Measurements from ENCODE around the gene XXYLT1. TPM values are rescaled to one million over a fixed set of nuclear protein-coding genes. Genes with fewer than 3 reads are reported as not detected.

XXYLT1 gene
- total RNA-seq, 1 experiment from 2014 or later, result 10.9 TPM

GRCh38 chr3:195162033-195162669, 108.8 kb downstream of the XXYLT1 start:
- no peak overlapping the region for H3K4me2 ChIP-seq (ENCODE audit: low read length)
- TF ChIP-seq ZBTB33 (IDR thresholded peaks at IDR 0.05; ENCODE audit: extremely low read depth, insufficient replicate concordance, low read length) (no peak), ZNF274 (IDR thresholded peaks at IDR 0.05; ENCODE audit: low read depth, low read length) (no peak), YY1 (IDR thresholded peaks at IDR 0.05; ENCODE audit: extremely low read depth, insufficient replicate concordance, low read depth, low read length) (no peak), EGR1 (IDR thresholded peaks at IDR 0.05; ENCODE audit: low read depth) (no peak), ELF1 (IDR thresholded peaks at IDR 0.05; ENCODE audit: borderline replicate concordance, low read depth) (no peak), ZFX (IDR thresholded peaks at IDR 0.05) (no peak), REST (IDR thresholded peaks at IDR 0.05; ENCODE audit: low read depth) (no peak), TCF7L2 (IDR thresholded peaks at IDR 0.05; ENCODE audit: borderline replicate concordance, extremely low read depth, insufficient read depth, insufficient read length) (no peak), SIN3A (IDR thresholded peaks at IDR 0.05; ENCODE audit: low read depth) (no peak), RAD21 (IDR thresholded peaks at IDR 0.05; ENCODE audit: low read depth) (no peak), FOSL1 (IDR thresholded peaks at IDR 0.05; ENCODE audit: low read depth) (no peak), SP1 (IDR thresholded peaks at IDR 0.05; ENCODE audit: low read depth) (no peak), SRF (IDR thresholded peaks at IDR 0.05; ENCODE audit: low read depth) (no peak), JUND (IDR thresholded peaks at IDR 0.05) (no peak), POLR2A (IDR thresholded peaks at IDR 0.05; ENCODE audit: borderline replicate concordance, extremely low read depth, insufficient read depth, insufficient read length) (no peak), CEBPB (IDR thresholded peaks at IDR 0.05; ENCODE audit: low read depth) (no peak), EZH2 (IDR thresholded peaks at IDR 0.05) (no peak), EZH2phosphoT487 (IDR thresholded peaks at IDR 0.05; ENCODE audit: borderline replicate concordance) (no peak)
- TF ChIP-seq, protein P1, sequence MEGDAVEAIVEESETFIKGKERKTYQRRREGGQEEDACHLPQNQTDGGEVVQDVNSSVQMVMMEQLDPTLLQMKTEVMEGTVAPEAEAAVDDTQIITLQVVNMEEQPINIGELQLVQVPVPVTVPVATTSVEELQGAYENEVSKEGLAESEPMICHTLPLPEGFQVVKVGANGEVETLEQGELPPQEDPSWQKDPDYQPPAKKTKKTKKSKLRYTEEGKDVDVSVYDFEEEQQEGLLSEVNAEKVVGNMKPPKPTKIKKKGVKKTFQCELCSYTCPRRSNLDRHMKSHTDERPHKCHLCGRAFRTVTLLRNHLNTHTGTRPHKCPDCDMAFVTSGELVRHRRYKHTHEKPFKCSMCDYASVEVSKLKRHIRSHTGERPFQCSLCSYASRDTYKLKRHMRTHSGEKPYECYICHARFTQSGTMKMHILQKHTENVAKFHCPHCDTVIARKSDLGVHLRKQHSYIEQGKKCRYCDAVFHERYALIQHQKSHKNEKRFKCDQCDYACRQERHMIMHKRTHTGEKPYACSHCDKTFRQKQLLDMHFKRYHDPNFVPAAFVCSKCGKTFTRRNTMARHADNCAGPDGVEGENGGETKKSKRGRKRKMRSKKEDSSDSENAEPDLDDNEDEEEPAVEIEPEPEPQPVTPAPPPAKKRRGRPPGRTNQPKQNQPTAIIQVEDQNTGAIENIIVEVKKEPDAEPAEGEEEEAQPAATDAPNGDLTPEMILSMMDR (IDR thresholded peaks at IDR 0.05 in 2 of 3, conservative IDR thresholded peaks at IDR 0.05 in 1 of 3; ENCODE audit: borderline replicate concordance in 1 of 3, insufficient read depth in 1 of 3, low read depth in 2 of 3, low read length in 2 of 3), result no peak
- POLR2A ChIA-PET, result no interaction called here
- no peaks in the 10 kb centered on the region for H3K4me1 ChIP-seq (ENCODE audit: control insufficient read depth in 1 of 2, insufficient read depth in 2 of 2, low read length in 2 of 2)
- no TSS peak for BruUV-seq (replicated peaks)
- CTCF ChIA-PET, result no interaction called here
- no peaks in the 10 kb centered on the region for H3K9me2 ChIP-seq (ENCODE audit: insufficient read depth)
- ATAC-seq, result no peak
- H3K4me3 ChIP-seq (replicated peaks in 1 of 2; ENCODE audit: low read depth in 1 of 2, low read length in 2 of 2), result no peak overlapping the region
- no peaks in the 10 kb centered on the region for H3K36me3 ChIP-seq (ENCODE audit: control insufficient read depth in 1 of 2, insufficient read depth in 2 of 2, low read length in 2 of 2)
- H2AFZ ChIP-seq (ENCODE audit: low read depth, low read length, poor library complexity, severe bottlenecking), result no peak overlapping the region
- no peaks in the 10 kb centered on the region for H3K79me2 ChIP-seq (ENCODE audit: insufficient read depth, low read length)
- no peak overlapping the region for H3K27ac ChIP-seq (ENCODE audit: low read depth, low read length)
- no peak overlapping the region for H3K9ac ChIP-seq (ENCODE audit: low read length)
- intact Hi-C loops (cut with micrococcal nuclease), result no loop called here
- H4K20me1 ChIP-seq (ENCODE audit: insufficient read depth), result no peaks in the 10 kb centered on the region
- no peak for DNase-seq (ENCODE audit: low read depth, low spot score)
- no peaks in the 10 kb centered on the region for H3K27me3 ChIP-seq (ENCODE audit: insufficient read depth, low read length)
- no peaks in the 10 kb centered on the region for H3K9me3 ChIP-seq (ENCODE audit: control insufficient read depth in 1 of 2, insufficient read depth in 1 of 2, low read depth in 1 of 2, low read length in 2 of 2)
- RAD21 ChIA-PET (ENCODE audit: low non-redundant PET in 1 of 2, low total read pairs in 2 of 2, uncharacterized antibody in 2 of 2, unreplicated experiment in 2 of 2), result no interaction called here

Measured in HCT116 (cell line).